Measurements from ENCODE around the gene FSTL4. TPM values are rescaled to one million over a fixed set of nuclear protein-coding genes. Genes with fewer than 3 reads are reported as not detected.

FSTL4 gene
- total and polyA plus RNA-seq, 2 donors (not counting 1 experiment from before 2014, with no cell fraction given), result 0.31 to 6.7 TPM

DNA sequence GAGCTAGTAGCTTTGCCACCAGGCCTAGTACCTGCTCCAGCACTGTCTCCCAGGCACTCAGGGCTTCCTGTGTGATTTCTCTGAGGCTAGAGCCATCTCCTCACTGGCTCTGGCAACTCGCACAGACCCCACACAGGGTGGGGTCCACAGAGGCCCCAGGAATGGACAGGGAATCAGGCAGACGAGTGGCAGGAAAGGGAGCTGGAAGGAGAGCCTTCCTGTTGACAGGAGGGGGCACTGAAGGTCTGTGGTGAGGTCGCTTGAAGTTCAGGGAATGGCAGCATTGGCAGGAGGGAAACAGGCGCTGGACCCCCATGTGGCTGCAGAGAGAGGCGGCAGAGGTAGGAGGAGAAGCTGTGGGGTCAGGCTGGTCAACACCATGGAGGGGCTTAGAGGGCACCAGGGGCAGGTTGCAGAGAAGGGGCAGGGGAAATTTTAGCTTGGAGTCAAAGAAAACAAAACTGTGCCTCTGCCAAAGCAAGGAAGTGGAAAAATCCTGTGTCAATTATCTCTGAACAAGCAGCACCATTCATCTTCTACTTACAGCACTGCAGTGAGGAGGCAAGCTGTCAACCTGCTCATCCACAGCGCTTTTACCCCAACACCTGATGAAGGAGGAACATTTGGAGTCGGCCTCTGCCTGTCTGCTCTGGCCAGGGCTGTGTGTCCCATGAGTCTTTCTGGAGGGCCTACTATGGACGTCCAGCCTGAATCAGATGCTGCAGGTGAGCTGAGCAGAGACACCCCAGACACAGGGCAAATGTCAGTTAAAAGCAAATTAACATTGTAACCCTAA is 270.2 kb downstream of the FSTL4 start:
- ChIA-PET CTCF (interaction anchor here (1.2 kb wide), 1 partner anchor 9 kb away, joined by 3 read pairs; no protein-coding TSS in a partner anchor), POLR2A (no interaction called here)
- no peaks in the 10 kb centered on the region for H3K79me2 ChIP-seq (ENCODE audit: control insufficient read depth, insufficient read depth, low read length)

DNA sequence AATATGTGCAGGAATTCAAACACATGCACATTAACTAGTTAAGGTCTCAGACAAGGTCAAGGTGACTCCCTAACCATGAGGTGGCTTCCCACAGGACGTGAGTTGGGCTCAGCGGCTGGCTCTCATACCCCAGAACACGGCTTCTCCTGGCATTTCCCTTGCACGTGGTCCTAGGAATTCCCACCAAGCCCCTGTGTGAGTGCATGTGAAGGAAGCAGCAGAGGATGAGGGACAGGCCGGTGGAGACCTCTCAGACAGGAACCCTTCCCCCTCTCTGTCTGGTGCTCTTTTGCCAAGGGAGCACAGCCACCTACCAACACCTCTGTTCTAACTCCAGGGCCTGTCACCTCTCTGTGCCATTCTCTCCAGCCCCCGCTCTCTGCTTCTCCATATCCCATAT is 271.0 kb downstream of the FSTL4 start:
- no peak for DNase-seq
- Mint-ChIP-seq H3K9me3 (ENCODE audit: insufficient read depth) (no peaks in the 10 kb centered on the region), H3K27me3 (peaks cover 3% of the 10 kb centered on the region), H3K27ac (no peak overlapping the region), H3K4me3 (no peak overlapping the region), H3K4me1 (no peaks in the 10 kb centered on the region)
- H3K27ac ChIP-seq (ENCODE audit: low read length in 2 of 2), result no peak overlapping the region
- WGBS (ENCODE audit: insufficient coverage), result 90% methylated on average over 4 of the region's 6 CpGs
- no peaks in the 10 kb centered on the region for H3K9me3 ChIP-seq (ENCODE audit: control extremely low read depth in 1 of 3, control insufficient read depth in 2 of 3, insufficient read depth in 1 of 3, low read length in 2 of 3)
- ChIA-PET POLR2A (no interaction called here), CTCF (interaction anchor here (1.2 kb wide), 1 partner anchor 9 kb away, joined by 3 read pairs; no protein-coding TSS in a partner anchor)
- H3K4me2 ChIP-seq (replicated peaks; ENCODE audit: low read depth, low read length, poor library complexity, severe bottlenecking), result no peak overlapping the region
- TF ChIP-seq EZH2 (IDR thresholded peaks at IDR 0.05; ENCODE audit: borderline replicate concordance, insufficient read depth, low read depth, low read length, poor library complexity, severe bottlenecking), result no peak
- TF ChIP-seq, protein P1, sequence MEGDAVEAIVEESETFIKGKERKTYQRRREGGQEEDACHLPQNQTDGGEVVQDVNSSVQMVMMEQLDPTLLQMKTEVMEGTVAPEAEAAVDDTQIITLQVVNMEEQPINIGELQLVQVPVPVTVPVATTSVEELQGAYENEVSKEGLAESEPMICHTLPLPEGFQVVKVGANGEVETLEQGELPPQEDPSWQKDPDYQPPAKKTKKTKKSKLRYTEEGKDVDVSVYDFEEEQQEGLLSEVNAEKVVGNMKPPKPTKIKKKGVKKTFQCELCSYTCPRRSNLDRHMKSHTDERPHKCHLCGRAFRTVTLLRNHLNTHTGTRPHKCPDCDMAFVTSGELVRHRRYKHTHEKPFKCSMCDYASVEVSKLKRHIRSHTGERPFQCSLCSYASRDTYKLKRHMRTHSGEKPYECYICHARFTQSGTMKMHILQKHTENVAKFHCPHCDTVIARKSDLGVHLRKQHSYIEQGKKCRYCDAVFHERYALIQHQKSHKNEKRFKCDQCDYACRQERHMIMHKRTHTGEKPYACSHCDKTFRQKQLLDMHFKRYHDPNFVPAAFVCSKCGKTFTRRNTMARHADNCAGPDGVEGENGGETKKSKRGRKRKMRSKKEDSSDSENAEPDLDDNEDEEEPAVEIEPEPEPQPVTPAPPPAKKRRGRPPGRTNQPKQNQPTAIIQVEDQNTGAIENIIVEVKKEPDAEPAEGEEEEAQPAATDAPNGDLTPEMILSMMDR (IDR thresholded peaks at IDR 0.05), result no peak
- H3K9ac ChIP-seq (ENCODE audit: low read length), result no peak overlapping the region
- H3K36me3 ChIP-seq (replicated peaks in 1 of 2; ENCODE audit: control extremely low read depth in 1 of 2, control insufficient read depth in 1 of 2, extremely low read depth in 1 of 2, insufficient read depth in 2 of 2, low read length in 1 of 2), result no peaks in the 10 kb centered on the region
- no peaks in the 10 kb centered on the region for H3K4me1 ChIP-seq (ENCODE audit: control insufficient read depth in 2 of 2, insufficient read depth in 2 of 2, low read length in 2 of 2)
- no peak overlapping the region for H2AFZ ChIP-seq (ENCODE audit: insufficient read depth, low read depth, low read length, poor library complexity, severe bottlenecking)
- no peak for ATAC-seq (ENCODE audit: low read depth)
- H4K20me1 ChIP-seq (ENCODE audit: control insufficient read depth, insufficient read depth, low read length, poor library complexity, severe bottlenecking), result no peaks in the 10 kb centered on the region
- intact Hi-C loops (cut with micrococcal nuclease), result no loop called here
- no peaks in the 10 kb centered on the region for H3K79me2 ChIP-seq (ENCODE audit: control insufficient read depth, insufficient read depth, low read length)
- H3K4me3 ChIP-seq (ENCODE audit: control extremely low read depth in 1 of 5, extremely low read depth in 1 of 5, insufficient read depth in 1 of 5, low read depth in 2 of 5, low read length in 4 of 5), result no peak overlapping the region
- H3K27me3 ChIP-seq (replicated peaks in 1 of 4; ENCODE audit: control extremely low read depth in 1 of 4, control insufficient read depth in 3 of 4, insufficient read depth in 4 of 4, low read length in 3 of 4), result no peaks in the 10 kb centered on the region

More for the DNA sequence above, 270.2 kb downstream of the FSTL4 start:
- Mint-ChIP-seq H3K9me3 (ENCODE audit: insufficient read depth) (no peaks in the 10 kb centered on the region), H3K4me1 (no peaks in the 10 kb centered on the region), H3K27me3 (peaks cover 11% of the 10 kb centered on the region), H3K27ac (no peak overlapping the region), H3K4me3 (no peak overlapping the region)
- Histone ChIP-seq H3K4me1 (ENCODE audit: control insufficient read depth in 2 of 2, insufficient read depth in 2 of 2, low read length in 2 of 2) (no peaks in the 10 kb centered on the region), H3K36me3 (replicated peaks in 1 of 2; ENCODE audit: control extremely low read depth in 1 of 2, control insufficient read depth in 1 of 2, extremely low read depth in 1 of 2, insufficient read depth in 2 of 2, low read length in 1 of 2) (no peaks in the 10 kb centered on the region), H3K27me3 (replicated peaks in 1 of 4; ENCODE audit: control extremely low read depth in 1 of 4, control insufficient read depth in 3 of 4, insufficient read depth in 4 of 4, low read length in 3 of 4) (no peaks in the 10 kb centered on the region), H3K9ac (ENCODE audit: low read length) (no peak overlapping the region), H3K9me3 (ENCODE audit: control extremely low read depth in 1 of 3, control insufficient read depth in 2 of 3, insufficient read depth in 1 of 3, low read length in 2 of 3) (no peaks in the 10 kb centered on the region), H3K4me2 (replicated peaks; ENCODE audit: low read depth, low read length, poor library complexity, severe bottlenecking) (no peak overlapping the region), H3K27ac (ENCODE audit: low read length in 2 of 2) (no peak overlapping the region), H4K20me1 (ENCODE audit: control insufficient read depth, insufficient read depth, low read length, poor library complexity, severe bottlenecking) (no peaks in the 10 kb centered on the region), H2AFZ (ENCODE audit: insufficient read depth, low read depth, low read length, poor library complexity, severe bottlenecking) (no peak overlapping the region), H3K4me3 (ENCODE audit: control extremely low read depth in 1 of 5, extremely low read depth in 1 of 5, insufficient read depth in 1 of 5, low read depth in 2 of 5, low read length in 4 of 5) (no peak overlapping the region)
- intact Hi-C loops (cut with micrococcal nuclease), result no loop called here
- TF ChIP-seq EZH2 (IDR thresholded peaks at IDR 0.05; ENCODE audit: borderline replicate concordance, insufficient read depth, low read depth, low read length, poor library complexity, severe bottlenecking), result no peak
- TF ChIP-seq, protein P1 (IDR thresholded peaks at IDR 0.05), result no peak
- WGBS (ENCODE audit: insufficient coverage), result 82% methylated on average over 7 of the region's 8 CpGs
- ATAC-seq (ENCODE audit: low read depth) (no peak), DNase-seq (no peak)

Measured in B cell (primary cell).